Gastrocnemius medialis (tissue), 4 donors: Measurements from ENCODE around the gene ADAM12. TPM values are rescaled to one million over a fixed set of nuclear protein-coding genes. Genes with fewer than 3 reads are reported as not detected.

Source experiments
- ATAC-seq, 2 donors: fragments of 150-250 bp; one replicate each; pipeline ENCODE4 v1.9.1; 2016
- DNase-seq, 2 donors: peaks; one replicate each; pipeline ENCODE4 v3.0.0-alpha.2; 2019
- H3K27ac ChIP-seq, 4 donors: fragments of 200-600 bp; sonication (generic); 1 replicate in 1 of 4; 2 replicates in 3 of 4; pipeline ENCODE4 v1.5.1; 2016 to 2018; ENCODE audit warnings: mild to moderate bottlenecking in 2 of 4, moderate library complexity in 1 of 4
- H3K27me3 ChIP-seq, 3 donors: fragments of 200-600 bp; sonication (generic) in 2 of 3; 1 replicate in 1 of 3; 2 replicates in 2 of 3; pipeline versions ENCODE4 v1.5.1 to v1.6.0; 2016 to 2019; ENCODE audit warnings: mild to moderate bottlenecking in 1 of 3, moderate library complexity in 1 of 3
- H3K36me3 ChIP-seq, 2 donors: fragments of 200-600 bp; sonication (generic) in 1 of 2; one replicate each; pipeline ENCODE4 v1.5.1; 2017 to 2018
- H3K4me1 ChIP-seq, 2 donors: fragments of 200-600 bp; sonication (generic) in 1 of 2; one replicate each; pipeline ENCODE4 v1.5.1; 2016 to 2017; ENCODE audit warnings: mild to moderate bottlenecking in 2 of 2
- H3K4me3 ChIP-seq, 4 donors: fragments of 200-600 bp; sonication (generic) in 3 of 4; 1 replicate in 1 of 4; 2 replicates in 3 of 4; pipeline ENCODE4 v1.5.1; 2016 to 2019; ENCODE audit warnings: mild to moderate bottlenecking in 2 of 4
- H3K9me3 ChIP-seq, 3 donors: fragments of 200-600 bp; sonication (generic) in 2 of 3; 1 replicate in 1 of 3; 2 replicates in 2 of 3; pipeline ENCODE4 v1.5.1; 2016 to 2019
- POLR2A ChIP-seq, 2 donors: fragments of 450-650 bp; IDR thresholded peaks; one replicate each; pipeline ENCODE4 v1.6.1; 2017; ENCODE audit warnings: antibody characterized with exemption in 2 of 2, mild to moderate bottlenecking in 2 of 2, moderate library complexity in 2 of 2
- in situ Hi-C, 4 donors: fragments of 200-750 bp; cut with MboI; loops; one replicate each; pipeline versions ENCODE4 v1.15.0 to v1.8.0; 2017; ENCODE audit warnings: low sequenced_read_pairs in 4 of 4
- intact Hi-C: fragments of 100-400 bp; cut with DNase I; formaldehyde crosslinking; loops from one replicate; pipeline ENCODE4 v1.15.1; 2023; ENCODE audit warnings: low total_unique reads
- total RNA-seq, 4 donors: library from RNA; depleted of rRNA; stranded (reverse); fragments of >200 nt; gene quantifications; one replicate each; pipeline versions ENCODE4 v1.1.0 to v1.2.3, GENCODE V29; 2016
- TF ChIP-seq, protein P1 (sequence below), 5 experiments: fragments of 450-650 bp in 3 of 5; fragments of 200-600 bp in 2 of 5; sonication (generic) in 2 of 5; IDR thresholded peaks in 4 of 5; conservative IDR thresholded peaks in 1 of 5; 1 replicate in 4 of 5; 2 replicates in 1 of 5; pipeline ENCODE4 v1.5.1; 2016 to 2019; ENCODE audit warnings: antibody characterized with exemption in 5 of 5, mild to moderate bottlenecking in 3 of 5, moderate library complexity in 3 of 5

The ADAM12 gene
- total RNA-seq, 4 donors from 2014 or later: 0.10 TPM; not detected in 3

DNA sequence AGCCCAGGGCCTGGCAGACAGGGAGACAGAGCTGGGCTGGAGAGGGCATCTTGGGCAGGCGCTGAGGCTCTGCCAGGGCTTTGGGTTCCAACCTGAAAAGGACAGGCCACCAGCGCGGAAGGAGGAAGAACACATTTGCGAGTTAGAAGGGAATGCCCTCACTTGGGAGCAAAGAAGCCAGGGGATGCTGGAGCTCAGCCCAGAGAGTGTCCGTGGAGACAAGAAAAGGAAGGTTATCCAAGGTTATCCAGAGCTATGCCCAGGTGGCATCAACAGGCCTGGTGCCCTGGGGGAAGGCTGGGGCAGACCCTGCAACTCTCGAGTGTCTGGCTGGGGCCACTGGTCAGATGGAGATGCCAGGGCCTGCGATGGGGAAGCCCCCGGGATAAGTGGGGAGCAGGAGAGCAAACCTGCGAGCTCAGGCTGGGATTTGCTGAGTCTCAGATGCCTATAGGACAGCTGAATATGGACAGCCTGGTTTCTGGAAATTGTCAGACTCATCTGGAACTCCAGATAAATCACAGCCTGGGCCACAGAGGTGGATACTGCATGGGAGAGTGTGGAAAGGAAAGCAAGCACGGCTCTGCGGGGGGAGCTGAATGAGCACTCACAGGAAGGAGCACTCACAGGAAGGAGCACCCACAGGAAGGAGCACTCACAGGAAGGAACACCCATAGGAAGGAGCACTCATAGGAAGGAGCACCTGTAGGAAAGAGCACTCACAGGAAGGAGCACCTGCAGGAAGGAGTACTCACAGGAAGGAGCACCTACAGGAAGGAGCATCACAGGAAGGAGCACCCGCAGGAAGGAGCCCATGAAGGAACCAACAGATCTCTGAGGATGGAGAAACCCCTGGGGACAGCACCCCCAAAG is 152.1 kb downstream of the ADAM12 start:
- TF ChIP-seq, protein P1, sequence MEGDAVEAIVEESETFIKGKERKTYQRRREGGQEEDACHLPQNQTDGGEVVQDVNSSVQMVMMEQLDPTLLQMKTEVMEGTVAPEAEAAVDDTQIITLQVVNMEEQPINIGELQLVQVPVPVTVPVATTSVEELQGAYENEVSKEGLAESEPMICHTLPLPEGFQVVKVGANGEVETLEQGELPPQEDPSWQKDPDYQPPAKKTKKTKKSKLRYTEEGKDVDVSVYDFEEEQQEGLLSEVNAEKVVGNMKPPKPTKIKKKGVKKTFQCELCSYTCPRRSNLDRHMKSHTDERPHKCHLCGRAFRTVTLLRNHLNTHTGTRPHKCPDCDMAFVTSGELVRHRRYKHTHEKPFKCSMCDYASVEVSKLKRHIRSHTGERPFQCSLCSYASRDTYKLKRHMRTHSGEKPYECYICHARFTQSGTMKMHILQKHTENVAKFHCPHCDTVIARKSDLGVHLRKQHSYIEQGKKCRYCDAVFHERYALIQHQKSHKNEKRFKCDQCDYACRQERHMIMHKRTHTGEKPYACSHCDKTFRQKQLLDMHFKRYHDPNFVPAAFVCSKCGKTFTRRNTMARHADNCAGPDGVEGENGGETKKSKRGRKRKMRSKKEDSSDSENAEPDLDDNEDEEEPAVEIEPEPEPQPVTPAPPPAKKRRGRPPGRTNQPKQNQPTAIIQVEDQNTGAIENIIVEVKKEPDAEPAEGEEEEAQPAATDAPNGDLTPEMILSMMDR (IDR thresholded peaks at IDR 0.05 in 4 of 5, conservative IDR thresholded peaks at IDR 0.05 in 1 of 5): no peak
- TF ChIP-seq POLR2A (IDR thresholded peaks at IDR 0.05): no peak

DNA sequence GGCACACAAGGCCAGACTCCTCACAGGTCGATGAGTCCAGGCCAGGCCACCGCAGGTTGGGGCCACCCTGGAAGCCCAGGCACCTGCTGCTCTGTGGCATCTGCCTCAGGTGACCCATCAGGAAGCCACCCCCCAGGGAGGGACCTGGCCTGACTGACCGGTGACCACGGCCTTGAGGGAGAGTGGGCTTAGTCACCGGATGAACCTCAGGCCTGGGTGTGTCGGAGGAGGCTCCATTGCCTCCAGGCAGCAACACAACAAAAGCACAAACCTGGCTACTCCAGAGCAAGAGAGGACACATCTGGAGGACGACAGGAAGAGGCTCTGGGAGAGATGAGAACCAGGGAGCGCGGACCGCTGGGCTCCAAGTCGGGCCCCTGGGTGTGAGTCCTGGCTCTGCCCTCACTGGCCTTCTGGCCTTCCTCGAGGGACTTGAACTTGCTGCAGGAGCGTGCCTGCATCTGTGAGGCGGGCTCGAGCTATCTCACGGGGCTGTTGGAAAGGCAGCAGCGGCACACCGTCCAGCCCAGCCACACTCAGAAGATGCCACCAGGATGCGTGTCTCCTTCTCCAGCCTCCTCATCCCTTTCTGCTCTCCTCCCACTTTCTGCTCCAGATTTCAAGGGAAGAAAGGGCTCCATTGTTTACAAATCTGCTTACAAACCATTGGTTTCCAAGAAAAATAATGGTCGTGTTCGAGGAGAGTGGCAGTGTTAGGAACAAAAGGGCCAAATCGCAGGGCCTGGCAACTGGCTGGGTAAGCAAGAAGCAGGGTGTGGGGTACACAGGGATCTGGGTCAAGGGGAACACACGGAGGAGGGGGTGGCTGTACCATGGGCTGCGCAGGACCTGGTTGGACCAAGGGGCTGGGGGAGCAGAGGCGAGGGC is 152.9 kb downstream of the ADAM12 start:
- Histone ChIP-seq H3K4me1 (no peaks in the 10 kb centered on the region), H3K27me3 (no peaks in the 10 kb centered on the region), H3K4me3 (no peak overlapping the region), H3K27ac (no peak overlapping the region), H3K9me3 (no peaks in the 10 kb centered on the region), H3K36me3 (no peaks in the 10 kb centered on the region)
- in situ Hi-C loops (no loop called here), intact Hi-C loops (no loop called here)
- TF ChIP-seq, protein P1 (IDR thresholded peaks at IDR 0.05 in 4 of 5, conservative IDR thresholded peaks at IDR 0.05 in 1 of 5): no peak
- no peak for TF ChIP-seq POLR2A (IDR thresholded peaks at IDR 0.05)
- DNase-seq (no peak), ATAC-seq (no peak)

More for the DNA sequence above, 152.1 kb downstream of the ADAM12 start:
- DNase-seq (no peak), ATAC-seq (no peak)
- Histone ChIP-seq H3K9me3 (no peaks in the 10 kb centered on the region), H3K27me3 (no peaks in the 10 kb centered on the region), H3K36me3 (no peaks in the 10 kb centered on the region), H3K4me1 (no peaks in the 10 kb centered on the region), H3K27ac (no peak overlapping the region), H3K4me3 (no peak overlapping the region)
- in situ Hi-C loops: no loop called here
- intact Hi-C loops: no loop called here

DNA sequence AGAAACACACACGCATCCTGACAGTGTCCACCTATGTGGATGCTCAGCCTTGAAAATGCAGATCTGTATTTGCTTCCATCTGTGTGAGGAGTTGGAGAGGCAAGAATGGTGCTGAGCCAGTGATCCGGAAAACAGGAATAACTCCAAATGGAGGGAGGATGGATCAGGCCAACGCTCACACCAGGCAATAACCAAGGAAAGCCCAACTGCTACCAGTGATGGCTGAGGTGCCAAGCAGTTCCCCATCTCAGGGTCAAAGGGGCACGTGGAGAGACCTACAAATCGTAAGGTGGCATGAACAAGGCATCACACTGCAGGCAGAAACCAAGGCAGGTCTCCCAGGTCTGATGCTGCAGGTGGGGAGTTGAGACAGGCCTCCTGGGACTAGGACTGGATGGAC is 153.6 kb downstream of the ADAM12 start:
- intact Hi-C loops (no loop called here), in situ Hi-C loops (no loop called here)
- H3K9me3 ChIP-seq: no peaks in the 10 kb centered on the region
- H3K4me3 ChIP-seq: no peak overlapping the region
- DNase-seq (no peak), ATAC-seq (no peak)
- H3K36me3 ChIP-seq: no peaks in the 10 kb centered on the region
- TF ChIP-seq, protein P1 (IDR thresholded peaks at IDR 0.05 in 4 of 5, conservative IDR thresholded peaks at IDR 0.05 in 1 of 5): no peak
- H3K27me3 ChIP-seq: no peaks in the 10 kb centered on the region
- H3K4me1 ChIP-seq: no peaks in the 10 kb centered on the region
- H3K27ac ChIP-seq: no peak overlapping the region

DNA sequence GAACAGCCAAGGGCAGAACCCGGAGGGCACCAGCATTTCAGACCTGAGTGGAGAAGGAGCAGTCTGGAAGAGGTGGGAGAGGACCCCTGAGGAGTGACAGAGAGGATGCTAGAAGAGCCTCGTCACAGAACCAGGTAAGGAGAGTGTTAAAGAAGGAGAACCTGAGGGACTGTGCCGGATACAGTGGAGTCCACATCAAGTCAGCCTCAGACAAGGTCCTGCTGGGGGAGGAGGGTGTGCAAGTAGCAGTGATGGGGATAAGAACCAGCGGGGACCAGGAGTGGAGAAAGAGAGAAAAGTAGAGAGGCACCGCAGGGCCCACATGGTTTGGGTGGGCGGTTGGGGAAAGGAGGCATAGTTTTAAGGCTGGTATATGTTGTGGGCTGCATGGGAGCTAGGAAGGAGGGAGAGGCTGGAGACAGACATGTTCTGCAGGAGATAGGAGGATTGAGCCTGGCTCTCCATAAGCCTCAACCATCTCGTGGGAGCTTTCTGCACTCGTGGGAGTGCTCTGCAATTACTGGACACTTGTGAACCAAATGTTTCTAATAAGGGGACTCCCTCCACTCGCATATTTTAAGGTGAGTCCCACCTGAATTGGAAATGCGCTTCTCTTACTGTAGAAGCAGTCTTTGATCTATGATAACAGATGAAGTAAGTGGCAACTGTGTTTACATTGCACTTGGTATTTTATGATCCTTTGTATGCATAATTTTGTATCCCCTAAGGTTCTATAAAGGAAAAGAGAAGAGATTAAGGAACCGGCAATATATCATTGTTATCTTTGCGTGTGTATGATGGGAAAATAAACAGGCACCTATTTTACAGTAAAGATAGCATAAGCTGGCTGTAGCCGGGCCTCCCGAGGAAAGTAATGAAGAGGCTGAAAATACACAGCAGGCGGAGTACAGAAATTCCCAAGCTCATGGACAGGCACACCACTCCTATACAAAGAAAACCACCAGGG is 154.8 kb downstream of the ADAM12 start:
- in situ Hi-C loops (no loop called here), intact Hi-C loops (no loop called here)
- DNase-seq (no peak), ATAC-seq (no peak)
- no peaks in the 10 kb centered on the region for H3K9me3 ChIP-seq
- H3K36me3 ChIP-seq: no peaks in the 10 kb centered on the region
- H3K27ac ChIP-seq: no peak overlapping the region
- H3K4me3 ChIP-seq: no peak overlapping the region
- no peaks in the 10 kb centered on the region for H3K4me1 ChIP-seq
- no peak for TF ChIP-seq POLR2A (IDR thresholded peaks at IDR 0.05)
- TF ChIP-seq, protein P1 (IDR thresholded peaks at IDR 0.05 in 4 of 5, conservative IDR thresholded peaks at IDR 0.05 in 1 of 5): no peak
- H3K27me3 ChIP-seq: no peaks in the 10 kb centered on the region
